Vagina (tissue), 2 donors: ENCODE data around the gene LTF.

Experiments used
- POLR2A ChIP-seq, 2 donors: fragments of 450-650 bp; IDR thresholded peaks; one replicate each; pipeline ENCODE4 v1.6.1; 2017; ENCODE audit warnings: antibody characterized with exemption in 2 of 2, mild to moderate bottlenecking in 2 of 2, moderate library complexity in 2 of 2
- POLR2AphosphoS5 ChIP-seq, 2 donors: sonication (generic); formaldehyde crosslinking; IDR thresholded peaks; one replicate each; pipeline ENCODE4 v1.9.0; 2017; ENCODE audit warnings: antibody characterized with exemption in 2 of 2, mild to moderate bottlenecking in 2 of 2, low read depth in 1 of 2; ENCODE audit not compliant: insufficient read depth in 1 of 2

DNA sequence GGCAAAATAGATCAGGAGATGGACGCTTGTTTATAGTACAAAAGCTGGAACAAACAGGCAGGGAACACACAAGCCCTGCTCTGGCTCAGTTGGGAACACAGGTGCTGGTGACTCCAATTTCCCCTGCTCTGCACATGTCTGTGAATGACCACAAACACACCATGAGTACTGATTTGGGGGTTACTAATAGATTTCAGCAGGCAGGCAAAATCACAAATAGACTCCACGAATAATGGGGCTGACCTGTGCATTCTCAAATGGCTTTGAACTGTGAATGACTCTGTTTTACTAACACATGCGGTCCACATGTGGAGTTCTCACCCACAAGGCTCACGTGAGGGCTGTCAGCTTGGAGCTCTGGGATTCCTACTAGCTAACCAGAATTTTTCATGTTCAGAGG lies 37.0 kb upstream of the LTF start:
- TF ChIP-seq POLR2AphosphoS5 (IDR thresholded peaks at IDR 0.05; ENCODE audit: insufficient read depth in 1 of 2, low read depth in 1 of 2) (no peak), POLR2A (IDR thresholded peaks at IDR 0.05) (no peak)
